Common myeloid progenitor, CD34-positive (primary cell): Measurements from ENCODE around the gene OSCAR.

Source experiments
- CTCF ChIA-PET: fragments of 350-600 bp; sonication (Branson Sonifier 250); formaldehyde crosslinking; loops from one replicate; lab custom pipeline; 2021; ENCODE audit warnings: antibody characterized with exemption; lab: Charles Lee
- POLR2A ChIA-PET: fragments of 350-600 bp; sonication (Branson Sonifier 250); formaldehyde crosslinking; loops from one replicate; lab custom pipeline; 2021; ENCODE audit warnings: antibody characterized with exemption; lab: Charles Lee
- DNase-seq, 3 donors: peaks; one replicate each; pipeline versions ENCODE4 v3.0.0 to v3.0.0-alpha.2; 2013
- H3K27ac ChIP-seq, 2 experiments: 1 replicate in 1 of 2; 2 replicates in 1 of 2; pipeline ENCODE4 v1.7.0; 2013; ENCODE audit warnings: inconsistent platforms in 2 of 2, low read length in 2 of 2, mild to moderate bottlenecking in 2 of 2, low read depth in 1 of 2, moderate library complexity in 1 of 2; ENCODE audit not compliant: severe bottlenecking in 2 of 2, insufficient read depth in 1 of 2, poor library complexity in 1 of 2
- H3K27me3 ChIP-seq, 5 experiments: replicated peaks in 2 of 5; 1 replicate in 3 of 5; 2 replicates in 2 of 5; pipeline versions ENCODE4 v1.6.1 to v1.7.0; 2013; ENCODE audit warnings: low read length in 4 of 5, mild to moderate bottlenecking in 2 of 5, moderate library complexity in 2 of 5, inconsistent platforms in 1 of 5; ENCODE audit not compliant: insufficient read depth in 5 of 5, control insufficient read depth in 4 of 5
- H3K36me3 ChIP-seq, 4 experiments: 1 replicate in 2 of 4; 2 replicates in 2 of 4; pipeline versions ENCODE4 v1.6.1 to v1.7.0; 2013; ENCODE audit warnings: low read length in 3 of 4, control low read depth in 1 of 4, mild to moderate bottlenecking in 1 of 4; ENCODE audit not compliant: control insufficient read depth in 4 of 4, insufficient read depth in 4 of 4
- H3K4me1 ChIP-seq, 4 experiments: 1 replicate in 3 of 4; 2 replicates in 1 of 4; pipeline versions ENCODE4 v1.6.1 to v1.7.1; 2013; ENCODE audit warnings: low read length in 3 of 4, mild to moderate bottlenecking in 3 of 4, control low read depth in 1 of 4, inconsistent platforms in 1 of 4, moderate library complexity in 1 of 4; ENCODE audit not compliant: control insufficient read depth in 4 of 4, insufficient read depth in 4 of 4; ENCODE audit errors: control extremely low read depth in 1 of 4
- H3K4me3 ChIP-seq, 7 experiments: 1 replicate in 4 of 7; 2 replicates in 3 of 7; pipeline versions ENCODE4 v1.5.1 to v1.7.0; 2013; ENCODE audit warnings: mild to moderate bottlenecking in 7 of 7, low read length in 6 of 7, moderate library complexity in 6 of 7, inconsistent platforms in 2 of 7, low read depth in 2 of 7, control low read depth in 1 of 7; ENCODE audit not compliant: insufficient read depth in 4 of 7, control insufficient read depth in 1 of 7; ENCODE audit errors: extremely low read depth in 1 of 7
- H3K9me3 ChIP-seq, 5 experiments: 1 replicate in 4 of 5; 2 replicates in 1 of 5; pipeline versions ENCODE4 v1.6.1 to v1.7.1; 2013; ENCODE audit warnings: low read length in 4 of 5, mild to moderate bottlenecking in 2 of 5, inconsistent platforms in 1 of 5, low read depth in 1 of 5, moderate library complexity in 1 of 5; ENCODE audit not compliant: control insufficient read depth in 4 of 5, insufficient read depth in 2 of 5; ENCODE audit errors: control extremely low read depth in 1 of 5
- WGBS: methylation state at CpG from one replicate; pipeline ENCODE4 v1.1.5; 2013; ENCODE audit not compliant: insufficient coverage; 5-methylcytosine and 5-hydroxymethylcytosine counted together

OSCAR gene

GRCh38 chr19:54141356-54141755 lies 40.8 kb upstream of the OSCAR start:
- peaks cover 13 to 71% (median 45%) of the 10 kb centered on the region in 4 experiments for H3K36me3 ChIP-seq
- no CpG with 5 or more reads among the region's 3 CpGs for WGBS

GRCh38 chr19:54138489-54139256 lies 38.1 kb upstream of the OSCAR start:
- POLR2A ChIA-PET = interaction anchor here (0.5 to 2.8 kb wide), 2 partner anchors 21 to 91 kb away, joined by 3 to 9 read pairs; partner anchors contain the start of gene LENG1
- Histone ChIP-seq H3K9me3 (peaks cover 0 to under 1% (median 0%) of the 10 kb centered on the region in 5 experiments), H3K4me1 (peaks cover 6 to 40% (median 26%) of the 10 kb centered on the region in 4 experiments), H3K4me3 (peak overlapping the region in 6 of 7 experiments; percentile 64 to 84 (median 78)), H3K36me3 (peaks cover 6 to 44% (median 19%) of the 10 kb centered on the region in 4 experiments), H3K27me3 (no peaks in the 10 kb centered on the region), H3K27ac (peak overlapping the region in 1 of 2 experiments; percentile 11)
- 44% methylated on average over 23 of the region's 31 CpGs for WGBS
- CTCF ChIA-PET = interaction anchor here (1.0 to 1.2 kb wide), 2 partner anchors 19 to 21 kb away, joined by 3 read pairs; partner anchors contain the start of gene LENG1
- peak in 1 of 3 donors; percentile 16 for DNase-seq

More at GRCh38 chr19:54141356-54141755, 40.8 kb upstream of the OSCAR start:
- Histone ChIP-seq H3K27me3 (no peaks in the 10 kb centered on the region), H3K27ac (peak overlapping the region; percentile 8 to 9), H3K4me1 (peaks cover 3 to 32% (median 20%) of the 10 kb centered on the region in 4 experiments), H3K9me3 (no peaks in the 10 kb centered on the region), H3K4me3 (no peak overlapping the region)
- no peak for DNase-seq
- ChIA-PET POLR2A (interaction anchor here (1.0 kb wide), 1 partner anchor 14 kb away, joined by 3 read pairs; no protein-coding TSS in a partner anchor), CTCF (no interaction called here)

GRCh38 chr19:54137699-54138488 lies 37.3 kb upstream of the OSCAR start, which contains the start of gene CNOT3:
CNOT3 (plus strand) TSS chr19:54137762; CDS start chr19:54142979, 5,217 bp downstream.
- Histone ChIP-seq H3K9me3 (peaks cover 0 to 3% (median 0%) of the 10 kb centered on the region in 5 experiments), H3K27ac (peak within 1 kb of the TSS; percentile 92 to 97), H3K4me1 (peaks cover 6 to 40% (median 26%) of the 10 kb centered on the region in 4 experiments), H3K4me3 (peak within 1 kb of the TSS; percentile 64 to 84 (median 78)), H3K27me3 (no peaks in the 10 kb centered on the region), H3K36me3 (peaks cover 2 to 36% (median 12%) of the 10 kb centered on the region in 4 experiments)
- ChIA-PET POLR2A (interaction anchor here (0.6 to 2.8 kb wide), 9 partner anchors 12 to 513 kb away, joined by 3 to 11 read pairs (median 3); partner anchors contain the start of genes LENG1, MBOAT7, PRPF31 and RPS9), CTCF (interaction anchor here (1.0 to 1.2 kb wide), 2 partner anchors 19 to 22 kb away, joined by 3 read pairs; partner anchors contain the start of gene LENG1)
- DNase-seq = peak; percentile 20 to 49 (median 24)
- 0% methylated on average over 60 of the region's 103 CpGs for WGBS

DNA sequence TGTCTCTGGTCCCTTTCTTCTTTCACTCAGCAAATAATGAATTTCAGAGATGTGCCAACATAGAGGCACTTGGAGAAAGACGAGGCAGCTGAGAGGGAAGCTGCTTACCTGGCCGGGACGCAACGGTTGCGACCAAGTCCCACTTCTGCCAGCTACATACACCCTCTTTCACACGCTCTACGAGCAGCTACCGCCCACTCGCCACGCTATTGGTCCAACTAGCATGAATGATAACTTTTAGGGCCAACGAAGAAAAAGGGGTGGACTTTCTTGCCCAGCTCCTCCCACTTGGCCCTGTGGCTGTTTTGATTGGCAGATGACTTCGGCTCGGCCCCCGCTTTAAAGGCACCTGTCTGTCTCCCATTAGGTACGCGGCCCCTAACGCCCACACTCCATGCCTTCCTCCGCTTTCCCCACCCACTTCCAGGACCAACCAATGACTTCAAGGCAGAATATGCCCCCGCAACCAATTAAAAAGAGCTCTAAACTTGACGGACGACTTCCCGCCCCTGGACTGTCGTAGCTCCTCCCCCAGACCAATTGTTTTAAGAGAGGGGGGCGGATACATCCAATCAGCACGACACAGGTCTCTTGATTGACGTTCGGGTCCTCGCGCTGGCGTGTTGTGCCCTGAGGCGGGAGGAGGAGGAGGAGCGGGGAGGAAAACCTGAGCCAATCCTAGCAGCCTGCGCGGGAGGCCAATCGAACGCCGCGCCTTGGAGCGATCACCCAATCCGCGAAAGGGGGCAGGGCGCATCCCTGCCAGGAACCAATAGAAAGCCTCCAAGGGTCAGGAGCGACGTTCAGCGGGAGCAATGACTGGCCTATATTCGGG lies 36.5 kb upstream of the OSCAR start:
- DNase-seq = peak; percentile 100
- peak overlapping the region; percentile 92 to 97 for H3K27ac ChIP-seq
- CTCF ChIA-PET = interaction anchor here (0.9 to 1.5 kb wide), 5 partner anchors 11 to 344 kb away, joined by 3 to 4 read pairs (median 3); partner anchors contain the start of genes LENG1, PRPF31 and TFPT
- POLR2A ChIA-PET = interaction anchor here (0.6 to 2.8 kb wide), 9 partner anchors 12 to 514 kb away, joined by 3 to 11 read pairs (median 3); partner anchors contain the start of genes LENG1, MBOAT7, PRPF31 and RPS9
- H3K4me3 ChIP-seq = peak overlapping the region; percentile 64 to 84 (median 78)
- no peaks in the 10 kb centered on the region for H3K27me3 ChIP-seq
- peaks cover 6 to 40% (median 26%) of the 10 kb centered on the region in 4 experiments for H3K4me1 ChIP-seq
- under 1% methylated on average over 33 of the region's 46 CpGs for WGBS
- H3K9me3 ChIP-seq = peaks cover 0 to 3% (median 0%) of the 10 kb centered on the region in 5 experiments
- peaks cover 0 to 28% (median 5%) of the 10 kb centered on the region in 4 experiments for H3K36me3 ChIP-seq

DNA sequence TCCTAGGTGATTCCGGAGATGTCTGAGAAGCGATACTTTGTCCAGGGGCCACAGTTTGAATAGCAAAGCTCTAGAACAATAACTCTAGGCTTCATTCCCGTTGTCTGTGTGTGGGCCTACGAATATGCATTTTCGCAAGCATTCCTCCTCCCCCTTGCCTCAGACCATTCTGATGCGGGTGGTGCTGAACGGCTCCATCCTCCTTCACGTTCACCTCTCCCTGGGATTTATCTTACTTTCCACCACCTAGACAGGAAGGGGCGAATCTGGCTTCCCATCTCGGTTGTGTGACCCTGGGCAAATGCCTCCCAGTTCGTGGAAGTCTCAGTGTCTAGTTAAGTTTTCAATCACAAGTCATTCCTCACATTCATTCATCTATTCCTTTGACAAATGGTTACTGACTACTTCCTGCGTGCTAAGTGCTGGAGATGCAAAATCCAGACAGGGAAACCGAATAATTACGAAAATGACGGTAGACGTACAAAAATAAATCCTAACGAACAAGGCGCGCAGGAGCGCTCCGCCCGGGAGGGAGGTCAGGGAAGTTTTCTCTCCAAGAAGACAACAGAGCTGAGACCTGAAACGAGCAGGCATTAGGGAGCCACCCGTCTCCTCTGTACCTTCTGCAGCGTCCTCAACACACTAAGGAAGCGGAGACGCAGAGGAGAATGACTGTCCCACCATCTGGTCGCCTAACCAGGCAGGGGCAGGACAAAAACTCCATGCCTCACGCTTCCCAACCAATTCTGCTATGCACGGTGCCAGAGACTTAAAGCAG lies 35.7 kb upstream of the OSCAR start:
- Histone ChIP-seq H3K36me3 (peaks cover 0 to 27% (median 8%) of the 10 kb centered on the region in 4 experiments), H3K4me1 (peaks cover 6 to 40% (median 26%) of the 10 kb centered on the region in 4 experiments), H3K4me3 (peak overlapping the region; percentile 24 to 79 (median 68)), H3K9me3 (peaks cover 0 to 3% (median 0%) of the 10 kb centered on the region in 5 experiments), H3K27ac (peak overlapping the region in 1 of 2 experiments; percentile 7), H3K27me3 (no peaks in the 10 kb centered on the region)
- WGBS = 8% methylated on average over 27 of the region's 30 CpGs
- ChIA-PET POLR2A (interaction anchor here (1.2 to 2.8 kb wide), 3 partner anchors 21 to 43 kb away, joined by 3 to 11 read pairs (median 9); partner anchors contain the start of genes LENG1, PRPF31 and TFPT), CTCF (interaction anchor here (0.9 to 1.5 kb wide), 4 partner anchors 11 to 343 kb away, joined by 3 to 4 read pairs (median 3); partner anchors contain the start of genes PRPF31 and TFPT)
- DNase-seq = no peak
